Mesothelial cell of epicardium (in vitro differentiated cells): ENCODE results near the gene GALNT10. TPM values are rescaled to one million over a fixed set of nuclear protein-coding genes. Genes with fewer than 3 reads are reported as not detected.
A peak's percentile ranks its signal among the peaks of the same experiment; 100 is the strongest.

Experiments used
- DNase-seq, 2 experiments: peaks; one replicate each; pipeline ENCODE4 v3.0.0; 2021; ENCODE audit warnings: low spot score in 2 of 2; ENCODE audit not compliant: unreplicated experiment in 2 of 2
- H3K27ac Mint-ChIP-seq: 2 replicates; pipeline ENCODE4 v1.8.0; 2021; ENCODE audit warnings: mixed read lengths
- H3K27me3 Mint-ChIP-seq: 2 replicates; pipeline ENCODE4 v1.8.0; 2021; ENCODE audit warnings: low read depth, mixed read lengths
- H3K36me3 Mint-ChIP-seq: 2 replicates; pipeline ENCODE4 v1.8.0; 2021; ENCODE audit warnings: mixed read lengths
- H3K4me1 Mint-ChIP-seq: 2 replicates; pipeline ENCODE4 v1.8.0; 2021; ENCODE audit warnings: mixed read lengths
- H3K4me3 Mint-ChIP-seq: 2 replicates; pipeline ENCODE4 v1.8.0; 2021; ENCODE audit warnings: mild to moderate bottlenecking, moderate library complexity, mixed read lengths
- H3K9me3 Mint-ChIP-seq: 2 replicates; pipeline ENCODE4 v1.8.0; 2021; ENCODE audit warnings: mixed read lengths
- CTCF ChIP-seq: fragments of 200-600 bp; sonication (generic); IDR thresholded peaks from one replicate; pipeline ENCODE4 v1.5.0; 2021; ENCODE audit warnings: antibody characterized with exemption; ENCODE audit not compliant: unreplicated experiment
- total RNA-seq: library from RNA; stranded (reverse); gene quantifications from 3 replicates; pipeline ENCODE4 v1.2.1, GENCODE V29; 2021

The GALNT10 gene
- total RNA-seq, 1 donor from 2014 or later: 13.9 TPM

- no peak for TF ChIP-seq CTCF
- H3K4me1 Mint-ChIP-seq: peaks cover 37% of the 10 kb centered on the region
- DNase-seq: no peak
- H3K4me3 Mint-ChIP-seq: no peak overlapping the region
- H3K9me3 Mint-ChIP-seq: no peaks in the 10 kb centered on the region
- no peaks in the 10 kb centered on the region for H3K36me3 Mint-ChIP-seq
- H3K27me3 Mint-ChIP-seq: no peaks in the 10 kb centered on the region
- H3K27ac Mint-ChIP-seq: peak overlapping the region; percentile 6
Observed at GRCh38 chr5:154276973-154277331, 86.4 kb downstream of the GALNT10 start.

GRCh38 chr5:154277499-154277898 is 87.0 kb downstream of the GALNT10 start:
- H3K27ac Mint-ChIP-seq: no peak overlapping the region
- TF ChIP-seq CTCF: no peak
- DNase-seq: no peak
- no peaks in the 10 kb centered on the region for H3K27me3 Mint-ChIP-seq
- H3K9me3 Mint-ChIP-seq: no peaks in the 10 kb centered on the region
- H3K4me3 Mint-ChIP-seq: no peak overlapping the region
- H3K36me3 Mint-ChIP-seq: no peaks in the 10 kb centered on the region
- peaks cover 34% of the 10 kb centered on the region for H3K4me1 Mint-ChIP-seq

GRCh38 chr5:154278186-154278585 is 87.7 kb downstream of the GALNT10 start:
- H3K9me3 Mint-ChIP-seq: no peaks in the 10 kb centered on the region
- no peak for DNase-seq
- H3K36me3 Mint-ChIP-seq: no peaks in the 10 kb centered on the region
- no peaks in the 10 kb centered on the region for H3K27me3 Mint-ChIP-seq
- H3K4me1 Mint-ChIP-seq: peaks cover 28% of the 10 kb centered on the region
- H3K4me3 Mint-ChIP-seq: no peak overlapping the region
- no peak for TF ChIP-seq CTCF
- H3K27ac Mint-ChIP-seq: no peak overlapping the region

GRCh38 chr5:154278908-154279307 is 88.4 kb downstream of the GALNT10 start:
- Mint-ChIP-seq H3K27me3 (no peaks in the 10 kb centered on the region), H3K36me3 (no peaks in the 10 kb centered on the region), H3K9me3 (no peaks in the 10 kb centered on the region), H3K4me3 (no peak overlapping the region), H3K27ac (no peak overlapping the region), H3K4me1 (peaks cover 22% of the 10 kb centered on the region)
- DNase-seq: no peak
- no peak for TF ChIP-seq CTCF

GRCh38 chr5:154284433-154284832 is 93.9 kb downstream of the GALNT10 start:
- peaks cover 39% of the 10 kb centered on the region for H3K4me1 Mint-ChIP-seq

More at GRCh38 chr5:154284433-154284832, 93.9 kb downstream of the GALNT10 start:
- no peak for DNase-seq
- Mint-ChIP-seq H3K4me3 (no peak overlapping the region), H3K36me3 (no peaks in the 10 kb centered on the region), H3K27me3 (no peaks in the 10 kb centered on the region), H3K9me3 (no peaks in the 10 kb centered on the region), H3K27ac (no peak overlapping the region)
- TF ChIP-seq CTCF: no peak
